H1 (cell line): Measurements from ENCODE around the gene PKD1L1. TPM values are rescaled to one million over a fixed set of nuclear protein-coding genes. Genes with fewer than 3 reads are reported as not detected.

Source experiments
- CTCF ChIA-PET: fragments of 300-600 bp; sonication (Branson Sonifier 250); formaldehyde crosslinking; loops from one replicate; lab custom pipeline; 2021; ENCODE audit not compliant: partially characterized antibody; lab: Charles Lee
- POLR2A ChIA-PET: fragments of 300-600 bp; sonication (Branson Sonifier 250); formaldehyde crosslinking; loops from one replicate; lab custom pipeline; 2021; ENCODE audit warnings: inconsistent platforms; ENCODE audit not compliant: partially characterized antibody; lab: Charles Lee
- DNase-seq, 2 experiments: peaks; one replicate each; pipeline versions ENCODE4 v3.0.0 to v3.0.0-alpha.2; 2010 to 2022; ENCODE audit warnings: low spot score in 2 of 2, low read depth in 1 of 2, mixed read lengths in 1 of 2
- FAIRE-seq: peaks from 2 replicates; lab custom pipeline; 2011; peaks lifted over from hg19 to GRCh38; lab: Jason Lieb, UNC
- H2AFZ ChIP-seq: 2 replicates; pipeline ENCODE4 v1.8.1; 2012; ENCODE audit warnings: low read length, inconsistent platforms
- H2AK5ac ChIP-seq: 2 replicates; pipeline ENCODE4 v1.6.1; 2013; ENCODE audit warnings: low read depth, low read length
- H2BK120ac ChIP-seq: replicated peaks from 2 replicates; pipeline ENCODE3; 2013; ENCODE audit warnings: low read depth, low read length, inconsistent platforms
- H2BK12ac ChIP-seq: 2 replicates; pipeline ENCODE4 v1.6.1; 2013; ENCODE audit warnings: low read depth, low read length
- H2BK15ac ChIP-seq: 2 replicates; pipeline ENCODE4 v1.6.1; 2013; ENCODE audit warnings: low read length
- H2BK20ac ChIP-seq: 2 replicates; pipeline ENCODE4 v1.6.1; 2013; ENCODE audit warnings: low read length
- H2BK5ac ChIP-seq: 2 replicates; pipeline ENCODE4 v1.6.1; 2013; ENCODE audit warnings: low read depth, low read length
- H3K14ac ChIP-seq: 2 replicates; pipeline ENCODE4 v1.6.1; 2013; ENCODE audit warnings: inconsistent platforms; ENCODE audit not compliant: insufficient read length
- H3K18ac ChIP-seq: 2 replicates; pipeline ENCODE4 v1.6.1; 2013; ENCODE audit warnings: low read length; ENCODE audit errors: extremely low read depth
- H3K23ac ChIP-seq: 2 replicates; pipeline ENCODE4 v1.6.1; 2013; ENCODE audit warnings: inconsistent platforms; ENCODE audit not compliant: insufficient read length
- H3K23me2 ChIP-seq: 2 replicates; pipeline ENCODE4 v1.6.1; 2013; ENCODE audit warnings: low read depth, low read length
- H3K27ac ChIP-seq: 2 replicates; pipeline ENCODE4 v1.6.1; 2011; ENCODE audit warnings: low read depth, low read length, inconsistent platforms
- H3K27me3 ChIP-seq, 4 experiments: replicated peaks in 1 of 4; 1 replicate in 1 of 4; 2 replicates in 3 of 4; pipeline versions ENCODE4 v1.6.1 to v1.8.1; 2011 to 2013; ENCODE audit warnings: low read length in 3 of 4, mild to moderate bottlenecking in 3 of 4, inconsistent platforms in 2 of 4, mixed read lengths in 2 of 4, moderate library complexity in 1 of 4; ENCODE audit not compliant: control insufficient read depth in 3 of 4, insufficient read depth in 3 of 4; ENCODE audit errors: extremely low read depth in 1 of 4
- H3K36me3 ChIP-seq, 4 experiments: 2 replicates each; pipeline versions ENCODE4 v1.6.1 to v1.8.1; 2011 to 2013; ENCODE audit warnings: mild to moderate bottlenecking in 4 of 4, low read length in 3 of 4, moderate library complexity in 2 of 4, control low read depth in 1 of 4, inconsistent platforms in 1 of 4; ENCODE audit not compliant: insufficient read depth in 4 of 4, control insufficient read depth in 2 of 4
- H3K4ac ChIP-seq: replicated peaks from 2 replicates; pipeline ENCODE3; 2013; ENCODE audit warnings: low read length, low read depth, mixed read lengths, inconsistent platforms; ENCODE audit not compliant: insufficient read length
- H3K4me1 ChIP-seq, 4 experiments: replicated peaks in 1 of 4; 1 replicate in 1 of 4; 2 replicates in 3 of 4; pipeline versions ENCODE4 v1.6.1 to v1.8.1; 2011 to 2013; ENCODE audit warnings: low read length in 3 of 4, inconsistent platforms in 2 of 4, mixed read lengths in 1 of 4; ENCODE audit not compliant: insufficient read depth in 4 of 4, control insufficient read depth in 3 of 4
- H3K4me2 ChIP-seq, 2 experiments: 2 replicates each; pipeline versions ENCODE4 v1.6.1 to v1.8.1; 2011 to 2013; ENCODE audit warnings: low read depth in 2 of 2, low read length in 2 of 2, control low read depth in 1 of 2, inconsistent platforms in 1 of 2, mild to moderate bottlenecking in 1 of 2; ENCODE audit not compliant: insufficient read depth in 1 of 2
- H3K4me3 ChIP-seq, 4 experiments: fragments of 200-600, 300-600 bp in 1 of 4; sonication (generic), shearing (Covaris generic), sonication (Bioruptor Twin) in 1 of 4; 2 replicates each; pipeline versions ENCODE4 v1.5.1 to v1.8.1; 2011 to 2016; ENCODE audit warnings: low read length in 4 of 4, low read depth in 3 of 4, control low read depth in 2 of 4, inconsistent platforms in 2 of 4, mild to moderate bottlenecking in 2 of 4, mixed read lengths in 1 of 4, moderate library complexity in 1 of 4; ENCODE audit not compliant: insufficient read depth in 2 of 4; ENCODE audit errors: extremely low read depth in 1 of 4
- H3K56ac ChIP-seq: replicated peaks from 2 replicates; pipeline ENCODE3; 2013; ENCODE audit warnings: low read depth, mild to moderate bottlenecking, mixed read lengths, low read length, inconsistent platforms; ENCODE audit not compliant: insufficient read length
- H3K79me1 ChIP-seq: 2 replicates; pipeline ENCODE4 v1.6.1; 2013; ENCODE audit warnings: low read depth, low read length, control low read depth
- H3K79me2 ChIP-seq, 2 experiments: 2 replicates each; pipeline versions ENCODE4 v1.6.1 to v1.8.1; 2012 to 2013; ENCODE audit warnings: low read length in 2 of 2, mild to moderate bottlenecking in 2 of 2, inconsistent platforms in 1 of 2; ENCODE audit not compliant: insufficient read depth in 2 of 2, control insufficient read depth in 1 of 2
- H3K9ac ChIP-seq, 4 experiments: replicated peaks in 1 of 4; 1 replicate in 1 of 4; 2 replicates in 3 of 4; pipeline versions ENCODE4 v1.6.1 to v1.8.1; 2011 to 2013; ENCODE audit warnings: low read depth in 3 of 4, low read length in 3 of 4, control low read depth in 2 of 4, mild to moderate bottlenecking in 2 of 4, moderate library complexity in 2 of 4, inconsistent platforms in 1 of 4; ENCODE audit errors: extremely low read depth in 1 of 4
- H3K9me3 ChIP-seq, 2 experiments: 2 replicates each; pipeline versions ENCODE4 v1.6.1 to v1.8.1; 2012 to 2013; ENCODE audit warnings: mild to moderate bottlenecking in 2 of 2, moderate library complexity in 2 of 2, control low read depth in 1 of 2, inconsistent platforms in 1 of 2, low read depth in 1 of 2, low read length in 1 of 2, mixed read lengths in 1 of 2; ENCODE audit not compliant: insufficient read depth in 2 of 2
- H4K20me1 ChIP-seq, 2 experiments: replicated peaks in 1 of 2; 2 replicates each; pipeline versions ENCODE3 to v1.8.1; 2011 to 2013; ENCODE audit warnings: inconsistent platforms in 2 of 2, low read length in 2 of 2, mild to moderate bottlenecking in 1 of 2; ENCODE audit not compliant: insufficient read depth in 2 of 2, control insufficient read depth in 1 of 2
- H4K5ac ChIP-seq: 2 replicates; pipeline ENCODE4 v1.6.1; 2013; ENCODE audit warnings: low read length, low read depth, mixed read lengths, inconsistent platforms; ENCODE audit not compliant: insufficient read length
- H4K8ac ChIP-seq: 2 replicates; pipeline ENCODE4 v1.8.0; 2013; ENCODE audit warnings: mild to moderate bottlenecking, moderate library complexity, low read length, inconsistent platforms; ENCODE audit not compliant: insufficient read depth; ENCODE audit errors: extremely low read depth
- H4K91ac ChIP-seq: replicated peaks from 2 replicates; pipeline ENCODE3; 2013; ENCODE audit warnings: low read length, mixed read lengths, inconsistent platforms; ENCODE audit not compliant: insufficient read length
- CBX5 ChIP-seq: fragments of 300-800, 300-1000 bp; sonication (generic); IDR thresholded peaks from 2 replicates; pipeline ENCODE4 v1.7.1; 2016; ENCODE audit warnings: antibody characterized with exemption, low read length, low read depth
- CEBPB ChIP-seq: IDR thresholded peaks from 2 replicates; pipeline ENCODE4 v1.6.1; 2012; ENCODE audit warnings: low read depth, low read length
- CREB1 ChIP-seq: IDR thresholded peaks from 2 replicates; pipeline ENCODE4 v1.6.1; 2012; ENCODE audit warnings: inconsistent platforms
- CTBP2 ChIP-seq: IDR thresholded peaks from 2 replicates; pipeline ENCODE4 v1.7.0; 2011; ENCODE audit warnings: borderline replicate concordance, mild to moderate bottlenecking, moderate library complexity, mixed read lengths, low read length; ENCODE audit not compliant: insufficient read depth, insufficient read length
- E2F6 ChIP-seq: IDR thresholded peaks from 2 replicates; pipeline ENCODE4 v1.6.1; 2012; ENCODE audit warnings: inconsistent platforms
- POLR2AphosphoS5 ChIP-seq: IDR thresholded peaks from 2 replicates; pipeline ENCODE4 v1.6.1; 2011; ENCODE audit warnings: low read depth, low read length
- RBBP5 ChIP-seq: IDR thresholded peaks from 2 replicates; pipeline ENCODE4 v1.7.1; 2012; ENCODE audit warnings: low read depth, mild to moderate bottlenecking, inconsistent platforms, low read length, moderate library complexity, borderline replicate concordance
- SP2 ChIP-seq: IDR thresholded peaks from 2 replicates; pipeline ENCODE4 v1.6.1; 2012; ENCODE audit warnings: mild to moderate bottlenecking, low read length, inconsistent platforms
- SUZ12 ChIP-seq: fragments of 200-600 bp; sonication (generic); IDR thresholded peaks from 2 replicates; pipeline ENCODE4 v1.6.1; 2012; ENCODE audit warnings: mild to moderate bottlenecking, inconsistent platforms, low read length, moderate library complexity, mixed read lengths
- YY1 ChIP-seq: IDR thresholded peaks from 2 replicates; pipeline ENCODE4 v1.6.1; 2011; ENCODE audit warnings: low read depth, mild to moderate bottlenecking, low read length
- WGBS, 2 experiments: shearing (Covaris generic) in 1 of 2; methylation state at CpG; one replicate each; pipeline versions ENCODE4 v1.1.6 to v1.1.7; 2013 to 2015; ENCODE audit warnings: low lambda C conversion rate in 2 of 2, mixed read lengths in 2 of 2, inconsistent platforms in 1 of 2, low coverage in 1 of 2, missing lambda C conversion rate in 1 of 2; ENCODE audit not compliant: insufficient replicate concordance in 2 of 2, insufficient coverage in 1 of 2, insufficient read length in 1 of 2; ENCODE audit errors: extremely low coverage in 1 of 2, missing lambda C conversion rate in 1 of 2; 5-methylcytosine and 5-hydroxymethylcytosine counted together
- polyA plus RNA-seq, 7 experiments: library from polyadenylated mRNA; depleted of rRNA in 3 of 7; stranded (reverse) in 5 of 7; unstranded in 2 of 7; fragments of >200 nt in 5 of 7; fragments of 200-250 nt in 2 of 7; gene quantifications; 1 replicate in 5 of 7; 2 replicates in 1 of 7; 4 replicates in 1 of 7; pipeline versions ENCODE4 v1.2.1 to v1.2.3, GENCODE V29; 2011 to 2013; ENCODE audit warnings: missing spikeins in 2 of 7, mixed read lengths in 2 of 7
- total RNA-seq: library from RNA; stranded (reverse); fragmentation: NEBNext Ultra II Directional; extraction: Animal tissue kit (Norgen Biotek cat#: 25700); gene quantifications from 2 replicates; pipeline ENCODE4 v1.2.1, GENCODE V29; 2021

PKD1L1 gene
- total and polyA plus RNA-seq, 2 of the 8 experiments (the other 6 are each of a cell fraction or from before 2014, with no cell fraction given), result 0.22 to 0.35 TPM

- Histone ChIP-seq H3K4me1 (peaks cover 0 to 5% (median 3%) of the 10 kb centered on the region in 4 experiments; a peak in 5 of 7 replicates), H2BK20ac (0 out of 2 replicates have a peak overlapping the region, but pooled peaks have one; percentile 64), H2BK15ac (0 out of 2 replicates have a peak overlapping the region, but pooled peaks have one; percentile 46), H3K4me3 (no peak overlapping the region), H3K27me3 (no peaks in the 10 kb centered on the region), H3K9me3 (no peaks in the 10 kb centered on the region), H3K4ac (no peak overlapping the region), H3K4me2 (no peak overlapping the region), H2BK120ac (no peak overlapping the region), H3K56ac (no peak overlapping the region), H4K8ac (no peak overlapping the region; the same call in 1 of the 2 replicates), H3K79me1 (no peaks in the 10 kb centered on the region), H3K27ac (peak overlapping the region; percentile 26; the same call in 1 of the 2 replicates), H4K91ac (no peak overlapping the region), H3K18ac (no peak overlapping the region; the same call in 1 of the 2 replicates), H3K23me2 (no peaks in the 10 kb centered on the region), H3K14ac (no peak overlapping the region), H2BK12ac (0 out of 2 replicates have a peak overlapping the region, but pooled peaks have one; percentile 60), H4K20me1 (no peaks in the 10 kb centered on the region), H2BK5ac (peak overlapping the region; percentile 60; the same call in 1 of the 2 replicates), H2AFZ (peak overlapping the region; percentile 73), H2AK5ac (no peak overlapping the region), H3K79me2 (no peaks in the 10 kb centered on the region), H4K5ac (no peak overlapping the region), H3K9ac (no peak overlapping the region), H3K23ac (no peak overlapping the region), H3K36me3 (no peaks in the 10 kb centered on the region)
- ChIA-PET CTCF (interaction anchor here (0.6 to 1.5 kb wide), 6 partner anchors 10 to 303 kb away, joined by 3 read pairs; no protein-coding TSS in a partner anchor), POLR2A (interaction anchor here (0.6 kb wide), 1 partner anchor 316 kb away, joined by 3 read pairs; no protein-coding TSS in a partner anchor)
- DNase-seq, result peak; percentile 49 to 57
- no peak for FAIRE-seq
- WGBS, 2 experiments, result 63% methylated on average over 11 of the region's 11 CpGs; no CpG with 5 or more reads in 1 of the 2 experiments
- no peak for TF ChIP-seq SP2
- TF ChIP-seq CEBPB, result 0 out of 2 replicates have a peak, but pooled peaks have one; percentile 60
- TF ChIP-seq CBX5, result no peak
- TF ChIP-seq CREB1, result no peak
- no peak for TF ChIP-seq POLR2AphosphoS5
- TF ChIP-seq SUZ12, result no peak
- TF ChIP-seq CTBP2, result no peak
- no peak for TF ChIP-seq YY1
- TF ChIP-seq E2F6, result no peak
- no peak for TF ChIP-seq RBBP5
Measured at GRCh38 chr7:47786557-47787248, 161.6 kb downstream of the PKD1L1 start.
